Stimulated activated CD4-positive, alpha-beta T cell treated with anti-CD3 and anti-CD28 coated beads, Interleukin-12 subunit alpha, Interleukin-12 subunit beta, amount 100 ng/mL, for 48 hours (primary cell): ENCODE results near the gene SKI.

Experiments used
- DNase-seq, 3 donors: peaks; one replicate each; pipeline ENCODE4 v3.0.0-alpha.2; 2020; ENCODE audit warnings: low read depth in 2 of 3, low spot score in 1 of 3

The SKI gene

DNA sequence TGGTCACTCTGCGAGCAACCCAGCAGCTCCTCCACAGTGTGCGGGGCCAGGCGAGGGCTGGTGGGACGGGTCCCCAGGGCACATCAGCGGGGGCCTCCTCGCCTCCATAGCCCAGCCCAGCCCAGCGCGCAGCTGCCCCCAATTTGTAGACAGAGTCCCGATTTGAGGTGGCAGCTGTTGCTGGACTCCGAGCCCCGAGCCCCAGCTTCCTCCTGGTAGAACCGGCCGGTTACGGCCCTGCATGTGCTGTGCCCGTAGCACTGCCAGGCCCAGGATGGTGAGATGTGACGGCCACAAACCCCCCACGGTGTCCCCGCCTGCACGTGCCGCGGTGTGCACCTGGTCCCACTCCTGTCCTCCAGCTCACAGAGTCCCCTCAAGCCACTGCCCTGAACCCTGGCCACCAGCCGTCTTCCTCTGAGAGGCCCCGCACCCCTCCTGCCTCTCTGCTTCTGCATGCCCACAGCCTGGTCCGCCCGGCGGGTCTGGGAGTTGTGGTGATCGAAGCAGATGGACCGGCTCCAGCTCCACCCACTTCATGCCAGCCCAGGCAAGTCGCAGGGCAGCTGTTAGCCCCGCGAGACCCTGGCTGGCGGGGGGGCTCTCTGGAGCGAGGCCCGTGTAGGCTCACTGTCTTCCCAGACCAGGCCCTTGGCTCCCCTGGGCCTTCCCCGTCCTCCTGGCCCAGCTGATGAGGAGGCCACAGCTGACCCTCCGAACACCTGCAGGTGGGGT, 107.8 kb downstream of the SKI start:
- DNase-seq = no peak

DNA sequence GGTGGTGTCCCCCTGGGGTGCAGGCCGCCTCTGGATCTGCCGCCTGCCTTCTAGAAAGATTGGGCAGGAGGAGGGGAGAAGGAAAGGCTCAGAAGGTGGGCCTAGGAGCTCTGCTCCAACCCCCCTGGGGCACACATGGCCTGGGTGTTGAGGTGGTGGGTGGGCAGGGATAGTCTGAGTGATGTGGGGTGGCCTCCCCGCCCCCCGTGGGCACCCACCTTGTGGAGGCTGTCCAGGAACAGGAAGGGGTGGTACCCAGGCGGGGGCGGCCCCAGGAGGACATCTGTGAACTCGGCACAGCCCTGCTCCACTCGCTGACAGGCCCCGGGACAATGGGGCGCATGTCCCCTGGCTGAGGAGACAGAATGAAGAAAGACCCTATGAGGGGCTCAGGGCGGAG, 108.4 kb downstream of the SKI start:
- no peak for DNase-seq

DNA sequence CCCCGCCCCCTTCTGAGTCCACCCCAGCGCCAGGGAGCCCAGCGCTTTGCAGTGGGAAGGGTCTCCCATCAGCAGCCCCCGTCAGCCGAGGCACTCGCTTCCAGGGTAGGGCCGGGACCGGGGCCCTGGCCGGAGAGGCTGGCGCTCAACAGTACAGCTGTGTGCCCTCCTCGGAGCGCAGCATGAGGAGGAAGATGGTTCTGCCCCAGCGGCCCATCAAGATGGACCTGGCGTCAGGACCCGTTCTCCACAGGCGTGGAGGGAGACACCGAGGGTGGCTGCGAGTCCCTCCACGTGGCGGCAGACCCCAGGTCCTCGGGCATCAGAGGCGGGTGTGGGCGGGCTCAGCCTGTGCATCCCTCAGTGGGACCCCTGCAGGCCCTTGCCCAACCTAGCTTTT, 109.0 kb downstream of the SKI start:
- DNase-seq = no peak

DNA sequence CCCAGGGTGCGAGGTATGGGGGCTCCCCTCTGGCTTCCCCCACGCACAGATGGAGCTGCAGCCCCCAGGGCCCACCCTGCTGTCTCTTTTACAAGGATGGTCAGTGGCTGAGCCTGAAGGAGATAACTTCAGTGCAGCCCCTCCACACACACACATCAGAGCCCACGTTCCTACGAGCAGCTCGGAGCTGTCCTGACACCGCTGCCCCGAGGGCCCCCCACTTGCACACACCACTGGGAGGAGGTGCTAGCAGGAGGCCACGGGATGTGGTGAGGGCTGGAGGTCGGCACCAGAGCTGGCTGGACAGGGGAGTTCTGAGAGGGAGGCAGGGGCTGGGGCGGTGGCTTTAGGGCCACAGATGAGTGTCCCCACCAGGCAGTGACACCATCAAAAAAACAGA, 109.4 kb downstream of the SKI start:
- no peak for DNase-seq

DNA sequence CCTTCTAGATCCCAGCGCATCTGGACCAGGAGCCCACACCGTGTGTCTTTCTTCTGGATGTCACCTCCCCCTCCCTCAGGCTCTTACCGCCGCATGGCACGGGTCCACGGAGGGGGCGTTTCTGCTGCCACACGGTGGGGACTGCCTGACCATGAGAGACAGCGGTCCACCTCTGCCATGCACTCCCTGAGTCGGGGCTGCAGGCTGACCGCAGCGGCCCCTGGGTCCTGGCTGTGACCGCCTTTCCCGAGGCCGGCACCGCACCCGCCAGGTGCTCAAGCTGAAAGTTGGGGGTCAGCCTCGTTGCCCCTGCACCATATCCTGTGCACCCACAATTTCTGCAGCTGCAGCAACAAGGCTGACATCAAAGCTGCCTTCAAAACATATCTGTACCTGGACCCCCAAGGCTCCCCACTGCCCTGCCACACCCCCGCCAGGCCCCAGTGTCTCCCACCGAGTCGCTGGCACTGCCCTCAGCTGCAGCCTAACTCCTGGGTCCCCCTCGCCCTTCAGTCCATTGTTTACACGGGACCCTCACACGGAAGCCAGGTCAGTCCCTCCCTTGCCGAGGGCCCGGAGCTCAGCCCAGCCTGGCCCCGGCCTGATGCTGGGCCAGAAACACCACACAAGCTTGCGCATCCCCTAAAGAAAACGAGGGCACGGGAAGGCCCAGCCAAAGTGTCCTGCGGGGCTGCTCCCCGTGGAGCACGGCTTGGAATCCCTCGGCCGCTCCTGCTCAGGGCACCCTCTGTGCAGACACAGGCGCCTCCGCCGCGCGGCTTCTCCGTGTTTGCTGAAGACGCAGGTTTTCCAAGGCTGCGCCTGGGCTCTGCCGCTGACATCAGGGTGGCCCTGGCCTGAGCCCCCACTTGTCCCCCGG, 111.3 kb downstream of the SKI start:
- no peak for DNase-seq

DNA sequence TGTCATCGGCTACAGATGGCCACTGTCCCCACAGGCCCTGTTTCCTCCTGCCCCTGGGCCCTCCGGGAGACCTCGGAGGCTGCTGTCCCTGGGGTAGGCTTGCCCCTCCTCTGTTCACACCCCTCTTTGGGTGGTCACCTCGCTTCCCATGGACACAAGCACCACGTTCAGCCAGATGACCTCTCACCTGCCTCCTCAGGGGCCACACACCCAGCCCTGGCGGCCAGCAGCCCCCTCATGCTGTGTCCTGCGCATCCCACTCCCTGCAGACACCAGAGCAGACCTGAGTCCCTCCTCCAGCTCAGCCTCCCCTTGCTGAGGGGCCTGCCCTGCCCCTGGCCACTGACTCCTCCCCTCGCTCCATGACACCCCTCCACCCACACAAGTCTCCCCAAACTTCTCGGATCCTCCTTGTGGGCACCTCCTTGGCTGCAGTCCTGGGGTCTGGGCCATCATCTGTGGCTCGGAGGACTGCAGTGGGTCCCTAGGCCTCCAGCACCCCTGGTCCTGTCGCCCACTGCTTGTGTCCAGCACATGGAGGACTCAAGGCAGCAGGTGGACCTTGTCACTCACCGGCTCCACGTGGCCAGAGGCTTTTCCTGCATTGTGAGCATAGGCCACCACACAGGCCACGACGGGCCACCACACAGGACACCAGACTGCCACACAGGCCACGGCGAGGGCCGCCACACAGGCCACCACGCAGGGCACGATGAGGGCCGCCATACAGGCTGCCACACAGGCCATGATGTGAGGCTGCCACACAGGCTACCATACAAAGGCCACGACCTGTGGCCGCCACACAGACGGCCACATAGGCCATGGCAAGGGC, 112.2 kb downstream of the SKI start:
- no peak for DNase-seq

DNA sequence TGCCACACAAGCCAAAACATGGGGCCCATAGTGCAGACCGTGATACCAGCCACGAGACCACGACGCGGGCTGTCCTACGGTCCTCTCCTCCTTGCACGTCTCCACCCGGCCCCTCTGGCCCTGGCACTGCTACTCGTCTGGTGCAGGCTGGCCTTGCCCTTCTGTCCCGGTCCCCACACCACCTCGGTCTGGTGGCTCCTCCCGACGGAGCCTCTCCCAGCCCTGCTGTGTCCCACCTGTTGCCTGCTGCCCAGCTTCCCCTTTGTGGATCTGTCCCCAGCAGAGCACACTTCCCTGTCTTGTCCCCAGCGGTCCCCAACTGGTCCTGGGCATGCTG, 112.8 kb downstream of the SKI start:
- DNase-seq = no peak

DNA sequence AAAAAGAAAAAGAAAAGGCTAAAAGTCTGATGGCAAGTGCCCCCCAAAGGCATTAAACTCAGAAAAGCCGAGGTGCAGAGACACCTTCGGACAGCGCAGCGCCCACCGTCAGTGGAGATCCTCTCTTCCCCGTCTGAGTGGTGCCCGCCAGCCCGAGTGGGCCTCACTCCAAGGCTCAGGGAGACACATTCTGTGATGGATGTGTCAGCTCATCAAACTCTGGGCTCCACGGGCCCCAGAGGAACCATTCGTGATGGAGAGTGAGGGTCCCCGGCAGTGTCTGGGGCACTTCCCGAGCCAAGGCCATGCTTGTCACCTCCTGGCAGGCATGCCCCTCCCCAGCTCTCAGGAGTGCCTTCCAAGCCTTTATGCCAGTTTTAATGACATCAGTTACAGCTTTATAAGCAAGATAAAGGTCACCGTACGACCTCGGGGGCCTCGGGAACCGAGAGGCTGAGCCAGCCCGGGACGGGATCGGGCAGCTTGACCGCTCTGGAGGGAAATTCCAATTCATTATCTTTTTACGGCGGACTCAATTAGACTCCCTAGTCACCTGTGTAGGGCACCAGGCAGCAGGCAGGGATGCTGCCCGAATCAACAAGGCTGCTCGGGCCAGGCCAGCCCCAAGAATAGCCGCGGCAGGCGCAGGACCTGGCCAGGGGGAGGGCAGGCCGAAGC, 113.7 kb downstream of the SKI start:
- no peak for DNase-seq

DNA sequence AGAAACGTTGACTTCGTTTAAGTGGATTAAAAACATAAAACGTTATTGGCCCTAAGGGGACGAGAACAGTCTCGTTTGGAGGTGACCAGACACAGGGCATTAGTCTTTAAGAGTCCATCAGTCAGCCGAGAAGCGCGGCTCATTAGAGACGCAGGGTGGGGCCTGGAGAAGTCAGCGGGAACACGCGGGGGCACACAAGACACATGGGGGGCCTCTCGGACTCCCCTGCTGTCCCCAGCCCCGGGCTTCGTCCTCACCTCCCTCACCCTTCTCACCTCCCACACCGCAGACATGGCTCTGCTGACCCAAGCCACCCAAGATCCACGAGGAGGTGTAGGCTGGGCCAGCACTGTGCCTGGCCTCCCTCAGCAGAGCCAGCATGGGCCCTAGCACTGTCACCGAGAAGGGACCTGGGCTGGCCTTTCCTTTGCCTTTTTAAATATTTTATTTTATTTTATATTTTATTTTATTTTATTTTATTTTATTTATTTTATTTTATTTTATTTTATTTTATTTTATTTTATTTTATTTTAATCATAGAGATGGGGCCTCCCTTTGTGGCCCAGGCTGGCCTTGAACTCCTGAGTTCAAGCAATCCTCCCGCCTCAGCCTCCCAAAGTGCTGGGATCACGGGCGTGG, 114.4 kb downstream of the SKI start:
- no peak for DNase-seq

DNA sequence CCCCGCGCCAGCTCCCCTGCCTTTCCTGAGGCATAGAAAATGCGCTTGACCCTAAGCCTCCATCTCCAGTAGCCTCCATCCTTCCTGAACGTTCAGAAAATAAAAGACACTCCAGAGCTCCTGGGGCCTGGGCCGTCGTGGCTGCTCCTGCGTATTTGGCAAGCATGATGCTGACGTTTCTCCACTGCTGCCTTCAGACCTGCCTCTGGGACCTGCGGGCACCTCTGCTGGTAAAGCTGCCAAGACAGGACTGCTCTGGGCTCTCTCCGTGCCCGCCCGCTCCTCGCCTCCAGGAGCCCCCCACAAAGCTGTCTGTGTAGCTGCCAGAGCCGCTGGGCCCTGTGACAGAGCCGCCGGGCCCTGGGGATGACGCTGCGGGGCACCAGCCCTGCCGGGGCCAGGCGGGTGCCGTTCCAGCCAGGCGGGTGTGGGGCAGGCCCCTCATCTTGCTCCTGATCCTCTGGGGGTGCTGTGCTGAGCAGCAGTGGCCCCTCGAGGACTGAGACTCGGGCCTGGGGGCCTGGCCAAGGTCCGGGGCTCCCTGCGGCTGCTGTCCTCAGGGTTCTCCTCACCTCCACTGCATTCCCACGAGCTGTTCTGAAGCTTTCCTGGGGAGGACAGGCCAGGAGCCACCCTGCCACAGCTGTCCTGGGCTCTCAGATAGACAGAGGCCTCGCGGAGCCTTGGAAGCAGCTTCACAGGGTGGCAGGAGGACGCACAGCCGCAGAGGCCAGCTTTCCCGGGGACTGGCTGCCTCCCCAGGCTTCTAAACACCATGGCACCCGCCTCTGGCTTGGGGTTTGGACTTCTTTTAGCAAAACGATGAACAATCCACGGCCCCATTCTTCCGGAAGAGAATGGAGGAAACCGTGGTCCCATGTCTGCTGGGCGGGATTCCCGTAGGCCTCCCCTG, 115.2 kb downstream of the SKI start:
- DNase-seq = no peak

DNA sequence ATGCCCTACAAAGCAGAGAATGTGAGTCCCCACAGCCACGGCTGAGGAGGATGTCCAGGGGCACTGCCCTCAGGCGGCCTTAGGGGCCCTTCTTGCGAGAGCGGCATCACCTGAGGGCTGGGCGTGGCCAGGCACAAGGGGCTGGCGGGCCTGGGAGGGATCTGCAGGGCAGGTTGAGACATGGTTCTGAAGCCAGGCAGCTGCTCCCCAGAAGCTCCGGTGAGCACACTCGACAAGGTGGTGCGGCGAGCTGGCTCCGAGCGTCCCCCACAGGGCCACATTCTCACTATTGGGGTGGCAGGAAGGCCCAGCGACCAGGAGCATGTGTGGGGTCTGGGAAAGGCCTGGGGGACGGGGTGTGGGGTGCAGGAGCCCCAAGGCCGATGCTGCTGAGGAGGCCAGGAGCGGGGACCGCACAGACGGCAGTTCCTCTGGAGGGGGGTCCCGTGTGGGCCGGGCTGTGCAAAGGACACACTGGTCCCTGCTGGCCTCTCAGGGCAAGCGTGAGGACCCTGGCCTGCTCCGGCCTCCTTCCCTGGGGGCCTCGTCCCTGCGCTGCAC, 116.1 kb downstream of the SKI start:
- no peak for DNase-seq

DNA sequence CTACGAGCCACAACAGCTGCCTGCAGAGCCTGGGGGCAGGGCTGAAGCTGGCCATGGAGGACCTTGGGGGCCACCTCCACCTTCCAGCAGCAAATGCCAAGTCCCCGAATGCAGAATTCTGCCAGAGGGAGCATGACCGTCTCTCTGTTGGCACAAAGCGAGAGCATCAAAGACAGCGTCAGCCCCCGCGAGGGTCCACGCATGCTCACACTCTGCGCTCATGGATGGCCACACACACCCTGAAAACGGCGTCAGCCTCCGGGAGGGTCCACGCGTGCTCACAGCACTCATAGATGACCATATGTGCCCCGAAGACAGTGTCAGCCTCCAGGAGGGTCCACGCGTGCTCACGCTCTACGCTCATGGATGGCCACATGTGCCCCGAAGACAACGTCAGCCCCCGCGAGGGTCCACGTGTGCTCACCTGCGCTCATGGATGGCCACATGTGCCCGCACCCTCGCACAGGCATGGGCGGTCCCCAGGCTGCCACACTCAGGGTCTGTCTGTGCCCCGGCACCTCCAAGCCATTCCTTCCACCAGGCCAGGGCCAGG, 116.7 kb downstream of the SKI start:
- no peak for DNase-seq

DNA sequence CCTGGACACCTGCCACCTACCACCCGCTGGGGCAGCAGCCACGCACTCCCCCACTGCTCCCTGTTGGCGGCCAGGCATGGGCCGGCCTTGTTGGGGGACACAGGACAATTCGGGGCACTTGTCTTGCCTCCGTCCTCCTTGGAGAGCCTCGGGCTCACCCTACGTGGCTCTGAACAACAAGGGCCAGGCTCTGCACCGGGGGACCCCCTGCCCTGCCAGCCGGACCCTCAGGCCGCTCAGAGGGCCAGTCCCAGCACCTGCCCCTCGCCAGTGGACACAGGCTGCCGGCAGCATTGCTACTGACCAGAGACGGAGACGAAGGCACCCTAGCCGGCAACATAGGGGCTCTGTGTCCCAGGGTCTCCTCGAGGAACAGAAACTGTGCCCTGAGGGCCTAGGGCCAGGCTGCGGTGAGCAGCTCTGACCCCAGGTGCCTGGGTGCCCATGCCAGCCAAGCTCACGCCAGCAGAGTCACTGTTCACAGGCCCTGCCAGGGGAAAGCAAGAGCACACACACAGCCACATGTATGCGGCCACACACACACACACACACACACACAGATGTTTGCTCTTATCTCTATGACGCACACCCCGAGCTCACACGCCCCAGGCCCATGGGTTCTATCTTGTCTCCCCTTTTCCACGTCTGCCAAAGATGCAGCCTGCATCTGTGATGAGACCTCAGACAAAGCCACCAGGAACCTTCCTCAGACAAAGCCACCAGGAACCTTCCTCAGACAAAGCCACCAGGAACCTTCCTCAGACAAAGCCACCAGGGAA, 117.4 kb downstream of the SKI start:
- DNase-seq = no peak

DNA sequence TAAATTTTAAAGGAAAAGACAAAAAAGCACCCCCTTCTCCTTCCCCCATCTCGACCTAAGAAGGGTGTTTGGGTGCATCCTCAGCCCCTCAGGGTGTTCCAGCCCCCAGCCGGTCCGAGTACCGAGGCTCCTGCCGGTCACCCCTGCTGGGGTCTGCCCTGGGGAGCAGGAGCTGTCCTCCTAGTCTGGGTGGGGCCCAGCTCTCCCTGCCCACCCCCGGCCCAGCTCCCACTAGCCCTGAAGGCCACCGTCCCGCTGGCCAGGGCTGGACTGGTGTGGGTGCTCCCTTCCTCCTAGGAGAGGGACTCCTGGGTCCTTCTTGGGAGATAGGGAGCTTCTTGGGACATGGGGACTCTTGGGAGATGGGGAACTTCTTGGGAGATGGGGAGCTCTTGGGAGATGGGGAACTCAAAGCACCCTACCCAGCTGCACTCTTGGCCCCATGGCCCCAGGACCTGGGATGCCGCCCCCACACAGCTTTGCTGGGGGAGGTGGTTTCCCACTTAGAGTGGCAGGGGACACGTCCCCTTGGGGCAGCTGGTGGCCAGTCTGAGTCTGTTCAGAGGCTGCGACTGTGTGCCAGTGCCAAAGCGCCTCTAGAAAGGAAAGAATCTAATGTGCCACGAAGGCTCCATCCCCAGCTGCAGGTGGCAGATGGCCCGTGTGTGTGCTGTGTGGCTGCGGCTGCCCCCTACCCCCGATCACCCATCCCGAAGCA, 118.7 kb downstream of the SKI start:
- no peak for DNase-seq

DNA sequence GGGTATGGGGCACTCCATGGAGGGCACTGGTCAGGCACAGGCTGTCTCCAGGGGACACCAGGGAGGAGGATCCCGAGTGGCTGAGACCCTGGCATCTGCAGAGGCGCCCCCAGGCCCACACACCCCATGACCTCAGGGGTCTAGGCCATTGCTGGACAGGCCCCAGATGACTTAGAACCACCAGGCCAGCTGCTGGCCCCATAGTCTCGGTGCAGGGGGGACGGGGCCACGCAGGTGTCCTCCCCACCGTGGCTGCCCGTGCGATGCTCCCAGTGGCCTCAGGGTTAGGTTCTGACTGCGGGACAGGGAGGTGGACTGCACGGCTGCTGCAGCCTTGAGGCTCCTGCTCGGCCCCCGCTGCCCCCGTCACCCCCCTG, 119.3 kb downstream of the SKI start:
- DNase-seq = no peak

DNA sequence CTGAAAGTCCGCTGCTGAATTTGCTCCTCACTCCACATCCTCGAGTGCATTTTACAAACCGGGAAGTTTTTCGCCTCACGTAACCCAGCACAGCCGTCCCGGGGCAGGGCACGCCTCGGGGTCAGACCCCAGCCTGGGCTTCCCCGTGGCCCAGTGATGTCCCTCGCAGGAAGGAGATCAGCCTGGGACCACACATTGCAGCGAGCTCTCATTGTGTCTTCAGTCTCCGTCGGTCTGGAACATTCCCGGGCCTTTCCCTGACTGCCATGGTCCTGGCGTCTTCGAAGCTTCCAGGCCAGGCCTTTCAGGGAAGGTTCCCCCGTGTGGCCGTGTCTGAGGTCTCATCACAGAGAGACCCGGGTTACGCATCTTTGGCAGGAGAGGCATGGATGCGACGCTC, 119.8 kb downstream of the SKI start:
- DNase-seq = no peak

DNA sequence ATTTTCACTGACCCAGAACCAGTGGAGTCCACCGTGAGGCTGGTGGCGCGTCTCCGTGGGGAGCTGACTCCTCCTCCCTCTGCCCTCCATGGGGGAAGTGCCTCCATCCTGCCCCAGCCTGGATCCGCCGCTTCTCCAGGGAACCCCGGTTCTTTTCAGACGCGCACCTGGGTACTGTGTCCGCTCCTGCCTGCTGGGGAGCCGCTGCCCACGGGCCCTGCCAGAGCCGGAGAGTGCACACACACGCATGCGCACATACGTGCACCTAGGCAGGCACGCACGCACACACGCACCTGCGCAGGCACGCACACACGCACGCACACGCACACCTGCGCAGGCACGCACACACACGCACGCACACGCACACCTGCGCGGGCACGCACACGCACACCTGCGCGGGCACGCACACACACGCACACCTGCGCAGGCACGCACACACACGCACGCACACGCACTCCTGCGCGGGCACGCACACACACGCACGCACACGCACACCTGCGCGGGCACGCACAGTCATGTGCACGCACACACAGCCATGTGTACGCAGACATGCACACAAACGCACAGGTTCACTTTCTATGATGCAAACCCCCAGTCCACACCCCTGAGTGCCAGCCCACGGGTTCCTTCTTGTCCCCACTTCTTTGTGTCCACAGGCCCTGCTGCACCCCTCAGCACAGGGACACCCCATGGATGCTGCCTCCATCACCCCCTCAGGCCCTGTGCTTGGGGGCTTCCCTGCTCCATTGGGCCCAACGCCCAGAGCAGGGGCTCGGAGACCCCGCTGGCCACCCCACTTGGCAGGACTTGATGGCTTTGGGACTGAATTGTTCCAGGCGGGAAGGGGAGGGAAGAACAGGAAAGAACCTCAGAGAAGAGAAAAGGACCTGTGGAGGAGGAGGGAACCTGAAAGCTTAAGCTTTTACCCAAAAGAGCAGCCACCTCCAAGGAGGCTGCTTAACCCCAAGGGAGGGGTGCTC, 120.5 kb downstream of the SKI start:
- DNase-seq = no peak
